Measurements from ENCODE around the gene EIF4ENIF1.
"Not testable (repeated sequence)": the region's sequence is repeated elsewhere in the genome, so short reads cannot be mapped to it uniquely, and the experiment has no call there.

EIF4ENIF1 gene

DNA sequence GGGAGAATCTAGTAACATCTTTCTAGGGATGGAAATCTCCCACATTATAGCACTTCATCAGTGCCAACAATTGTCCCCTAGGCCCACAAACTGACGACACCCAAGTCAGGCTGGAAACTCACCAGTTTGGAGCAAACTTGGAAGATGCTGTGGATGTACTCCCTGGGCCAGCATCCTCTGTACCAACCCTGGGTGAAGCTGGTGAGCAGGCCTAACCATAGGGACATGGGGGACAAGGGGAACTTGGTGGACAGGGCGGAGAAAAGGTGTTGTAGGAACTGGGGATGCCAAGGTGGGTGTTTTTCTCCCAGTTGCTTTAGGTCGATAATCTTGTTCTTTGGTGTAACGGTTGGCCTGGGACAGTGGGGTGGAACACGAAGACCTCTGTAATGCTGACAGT lies 48.0 kb downstream of the EIF4ENIF1 start:
- DNase-seq (ENCODE audit: low read depth), result no peak

DNA sequence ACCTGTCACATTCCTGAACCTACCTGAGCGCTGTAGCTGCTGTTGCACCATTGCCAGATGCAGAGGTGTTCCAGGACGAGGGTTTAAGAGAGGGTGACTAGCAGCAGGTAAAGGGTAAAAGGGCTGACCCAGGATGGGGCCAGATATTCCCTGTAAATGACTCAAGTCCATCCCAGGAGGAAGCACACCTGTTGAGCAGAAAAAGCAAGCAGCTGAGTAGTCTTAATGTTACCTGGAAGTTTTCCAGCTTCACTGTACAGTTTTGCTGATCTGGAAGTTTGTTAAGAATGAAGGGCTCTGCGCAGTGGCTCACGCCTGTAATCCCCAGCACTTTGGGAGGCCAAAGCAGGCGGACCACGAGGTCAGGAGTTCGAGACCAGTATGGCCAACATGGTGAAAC lies 49.0 kb downstream of the EIF4ENIF1 start:
- no peak for DNase-seq (ENCODE audit: low read depth)

DNA sequence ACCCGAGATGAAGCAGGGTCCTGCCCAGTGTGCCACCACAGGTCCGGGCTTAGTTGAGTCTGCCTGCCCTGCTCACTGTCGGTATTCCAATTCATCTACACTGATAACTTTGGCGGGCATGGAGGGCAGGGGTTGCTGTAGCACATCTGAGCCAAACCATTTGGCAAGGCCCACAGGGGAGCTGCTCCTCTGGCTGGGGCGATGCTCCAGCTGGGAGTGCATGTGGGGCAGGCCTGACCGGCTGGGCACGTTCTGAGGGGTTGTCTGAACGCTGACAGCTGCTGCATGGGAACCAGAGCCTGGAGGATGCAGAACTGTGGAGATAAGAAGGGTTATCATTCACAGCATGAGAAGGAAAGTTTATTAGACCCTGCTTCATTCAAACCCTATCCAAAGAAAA lies 49.8 kb downstream of the EIF4ENIF1 start:
- DNase-seq (ENCODE audit: low read depth), result no peak

DNA sequence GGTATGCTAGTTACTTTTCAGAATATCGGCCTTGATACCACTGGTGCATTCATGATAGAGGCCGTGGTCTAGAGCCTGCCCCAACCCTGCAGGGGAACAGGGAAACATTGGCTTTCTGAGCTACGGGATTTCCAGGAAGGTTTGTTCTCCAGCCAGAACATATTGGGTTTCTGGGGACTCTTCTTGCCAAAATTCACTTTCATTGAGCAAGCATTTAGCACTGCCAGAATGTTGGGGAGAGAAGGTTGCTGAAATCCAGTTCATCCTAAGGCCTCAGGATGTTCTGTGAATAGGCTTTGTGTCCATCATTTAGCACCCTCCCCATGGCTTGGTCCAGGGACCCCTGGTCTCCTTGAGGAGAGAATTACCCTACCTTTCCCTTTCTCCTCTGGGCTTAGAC lies 53.5 kb downstream of the EIF4ENIF1 start:
- DNase-seq (ENCODE audit: low read depth), result no peak

DNA sequence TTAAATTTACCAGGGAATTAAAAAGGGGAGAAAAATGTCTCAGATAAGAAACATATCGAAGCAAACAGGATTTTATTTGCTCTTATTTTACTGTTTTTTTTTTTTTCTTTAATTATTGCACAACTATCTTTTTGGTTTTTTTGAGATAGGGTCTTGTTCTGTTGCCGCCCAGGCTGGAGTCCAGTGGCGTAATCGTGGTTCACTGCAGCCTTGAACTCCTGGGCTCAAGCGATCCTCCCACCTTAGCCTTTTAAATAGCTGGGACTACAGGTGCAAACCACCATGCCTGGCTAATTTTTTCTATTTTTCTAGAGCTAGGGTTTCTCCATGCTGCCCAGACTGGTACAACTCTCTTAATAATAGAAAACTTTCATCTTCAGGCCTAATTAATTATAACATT lies 57.7 kb downstream of the EIF4ENIF1 start:
- DNase-seq (ENCODE audit: low read depth), result no peak

DNA sequence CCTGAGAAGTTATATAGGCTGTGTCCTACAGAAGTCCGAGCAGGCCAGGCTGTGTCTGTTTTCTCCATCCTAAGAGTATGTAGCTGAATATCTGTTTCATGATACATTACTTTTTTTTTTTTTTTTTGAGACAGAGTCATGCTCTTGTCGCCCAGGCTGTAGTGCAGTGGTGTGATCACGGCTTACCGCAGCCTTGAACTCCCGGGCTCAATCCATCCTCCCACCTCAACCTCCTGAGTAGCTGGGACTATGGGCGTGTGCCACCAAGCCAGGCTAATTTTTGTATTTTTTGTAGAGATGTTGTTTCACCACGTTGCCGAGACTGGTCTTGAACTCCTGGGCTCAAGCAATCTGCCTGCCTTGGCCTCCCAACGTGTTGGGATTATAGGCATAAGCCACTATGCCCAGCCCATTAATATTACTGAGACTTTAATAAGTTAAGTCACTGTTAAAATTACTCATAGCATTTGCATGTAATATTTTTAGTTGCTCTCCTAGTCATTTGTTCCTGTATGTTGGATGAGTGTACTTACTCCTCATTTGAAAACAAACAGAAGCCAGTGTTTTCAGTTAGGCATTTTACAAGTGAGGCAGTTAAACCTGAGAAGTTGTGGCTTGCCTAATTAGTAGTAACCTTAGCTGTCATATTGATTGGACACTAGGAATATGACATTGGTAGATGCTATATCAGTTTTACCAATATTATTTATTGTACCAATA lies 64.2 kb downstream of the EIF4ENIF1 start:
- DNase-seq (ENCODE audit: low read depth), result no peak

DNA sequence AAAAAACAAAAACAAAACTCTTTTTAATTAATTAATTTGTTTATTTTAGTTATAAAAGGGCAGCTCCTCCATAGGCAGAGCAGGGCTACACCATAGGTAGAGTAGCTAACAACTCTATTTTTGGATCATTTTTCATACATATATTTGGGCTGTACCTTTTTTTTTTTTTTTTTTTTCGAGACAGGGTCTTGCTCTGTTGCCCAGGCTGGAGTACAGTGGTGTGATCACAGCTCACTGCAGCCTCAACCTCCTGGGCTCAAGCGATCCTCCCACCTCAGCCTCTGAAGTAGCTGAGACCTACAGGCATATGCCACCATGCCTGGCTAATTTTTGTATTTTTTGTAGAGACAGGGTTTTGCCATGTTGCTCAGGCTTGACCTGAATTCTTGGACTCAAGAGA lies 87.3 kb downstream of the EIF4ENIF1 start:
- not testable (repeated sequence) for DNase-seq (ENCODE audit: low read depth)

DNA sequence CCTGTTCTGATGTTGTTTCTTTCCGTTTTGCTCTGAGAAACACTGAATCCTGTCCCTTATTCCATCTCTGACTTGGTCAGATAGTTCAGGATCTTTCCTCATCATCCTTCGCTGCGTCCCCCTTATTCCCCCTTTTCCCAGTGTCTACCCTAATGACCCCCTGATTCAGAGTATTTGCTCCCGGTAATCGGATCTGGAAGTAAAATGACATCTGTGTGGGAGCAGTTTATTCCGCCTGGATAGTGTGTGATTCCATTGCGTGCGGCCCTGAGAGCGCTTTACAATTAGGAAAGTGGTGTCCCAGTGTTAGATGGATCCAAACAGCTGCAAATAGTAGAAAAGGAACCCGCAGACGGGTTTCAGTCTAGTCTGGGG lies 89.6 kb downstream of the EIF4ENIF1 start:
- no peak for DNase-seq (ENCODE audit: low read depth)

DNA sequence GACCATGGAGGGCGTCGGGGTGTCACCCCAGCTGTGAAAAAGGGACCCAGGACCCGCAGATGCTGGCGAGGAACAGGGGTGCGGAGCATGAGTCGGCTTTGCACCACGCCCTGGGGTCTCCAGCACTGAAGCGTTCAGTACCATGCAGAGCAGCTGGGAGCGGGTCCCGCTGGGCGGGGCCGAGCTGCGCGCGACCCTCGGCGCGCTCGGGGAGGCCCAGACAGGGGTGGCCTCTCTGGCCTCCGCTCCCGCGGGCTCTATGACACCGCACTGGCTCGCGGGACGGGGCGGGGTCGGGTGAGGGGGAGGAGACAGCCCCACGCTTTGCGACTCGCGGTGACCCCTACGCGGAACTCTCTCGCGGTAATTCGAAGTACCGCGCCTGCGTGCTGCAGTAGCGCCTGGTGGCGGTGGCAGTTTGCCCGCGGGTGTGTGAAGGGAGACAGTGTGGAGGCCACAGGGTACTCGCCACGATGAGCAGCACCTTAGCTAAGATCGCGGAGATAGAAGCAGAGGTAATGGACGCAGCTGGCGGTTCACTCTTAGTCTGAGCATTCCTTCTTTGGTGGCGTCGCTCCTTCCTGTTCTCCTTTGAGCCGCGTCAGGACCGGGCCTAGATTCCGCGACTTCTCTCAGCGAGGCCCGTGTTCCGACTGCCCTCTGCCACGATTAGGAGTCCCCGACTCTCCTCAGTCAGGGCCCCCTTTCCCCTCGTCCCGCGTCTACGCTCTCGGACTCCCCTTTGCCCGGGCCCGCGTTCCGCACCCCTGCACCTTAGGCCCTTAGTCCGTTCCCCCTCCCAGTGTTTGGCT lies 90.2 kb downstream of the EIF4ENIF1 start, which contains the start of gene DRG1:
Gene DRG1, plus strand, starts transcription at position 394 of the 812 bp plus-strand sequence. Its CDS starts 80 bp downstream, at position 474.
- DNase-seq (ENCODE audit: low read depth), result peak; percentile 92

DNA sequence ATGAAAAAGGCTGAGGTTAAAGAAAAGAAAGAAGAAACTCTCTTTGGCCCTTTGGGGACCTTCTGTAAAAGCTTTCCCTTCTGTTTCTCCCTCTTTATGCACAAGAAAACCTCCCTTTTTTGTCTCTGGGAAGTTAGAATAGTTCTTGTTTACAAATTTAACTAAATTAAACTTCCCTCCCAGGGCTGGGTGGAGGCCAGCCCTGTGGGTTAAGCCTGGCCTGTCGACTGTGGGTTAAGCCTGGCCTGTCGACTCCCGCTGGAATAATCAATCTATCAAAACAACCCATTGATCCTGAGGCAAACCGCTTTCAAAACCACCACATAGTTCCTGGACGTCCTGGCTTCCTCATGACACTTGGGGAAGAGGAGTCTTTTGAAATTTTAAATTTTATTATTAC lies 91.4 kb downstream of the EIF4ENIF1 start:
- no peak for DNase-seq (ENCODE audit: low read depth)

DNA sequence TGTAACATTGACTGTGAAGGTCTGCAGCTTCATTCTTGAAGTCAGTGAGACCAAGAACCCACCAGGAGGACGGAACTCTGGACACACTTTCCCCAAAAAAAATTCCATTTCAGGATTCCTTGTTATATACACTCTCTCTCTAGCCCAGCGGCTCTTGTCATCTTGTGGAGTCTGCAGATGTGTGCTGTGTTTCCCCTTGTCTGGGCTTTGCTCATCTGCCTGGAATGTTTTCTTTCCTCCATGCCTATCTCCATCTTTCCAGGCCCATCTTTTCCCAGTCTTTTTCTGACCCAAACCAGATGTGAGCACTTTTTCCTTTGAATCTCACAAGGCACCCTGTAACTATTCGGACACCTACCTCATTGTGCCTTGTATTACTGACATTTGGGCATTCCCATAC lies 95.3 kb downstream of the EIF4ENIF1 start:
- no peak for DNase-seq (ENCODE audit: low read depth)

DNA sequence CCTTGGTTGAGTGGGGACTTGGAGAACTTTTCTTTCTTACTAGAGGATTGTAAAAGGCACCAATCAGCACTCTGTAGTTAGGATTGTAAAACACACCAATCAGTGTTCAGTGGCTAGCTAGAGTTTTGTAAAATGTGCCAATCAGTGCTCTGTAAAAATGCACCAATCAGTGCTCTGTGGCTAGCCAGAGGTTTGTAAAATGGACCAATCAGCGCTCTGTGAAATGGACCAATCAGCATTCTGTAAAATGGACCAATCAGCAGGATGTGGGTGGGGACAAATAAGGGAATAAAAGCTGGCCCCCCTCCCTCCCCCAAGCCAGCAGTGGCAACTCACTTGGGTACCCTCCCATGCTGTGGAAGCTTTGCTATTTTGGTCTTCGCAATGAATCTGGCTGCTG lies 95.7 kb downstream of the EIF4ENIF1 start:
- no peak for DNase-seq (ENCODE audit: low read depth)
